Naive thymus-derived CD4-positive, alpha-beta T cell (primary cell): ENCODE results near the gene GORASP1. TPM values are rescaled to one million over a fixed set of nuclear protein-coding genes. Genes with fewer than 3 reads are reported as not detected.

ENCODE experiments used
- ATAC-seq: fragments of 150-1000 bp; cut with Tn5 transposase; 2 replicates; pipeline ENCODE4 v1.10.0; 2021; ENCODE audit warnings: mild to moderate bottlenecking, moderate library complexity
- CTCF ChIA-PET: fragments of 350-600 bp; sonication (Branson Sonifier 250); formaldehyde crosslinking; loops from one replicate; lab custom pipeline; 2021; ENCODE audit warnings: antibody characterized with exemption; lab: Charles Lee
- POLR2A ChIA-PET: fragments of 350-600 bp; sonication (Branson Sonifier 250); formaldehyde crosslinking; loops from one replicate; lab custom pipeline; 2021; ENCODE audit warnings: antibody characterized with exemption, inconsistent platforms; lab: Charles Lee
- DNase-seq, 9 donors: peaks; one replicate each; pipeline versions ENCODE4 v3.0.0 to v3.0.0-alpha.2; 2020 to 2022; ENCODE audit warnings: mixed read lengths in 1 of 9
- H3K27ac ChIP-seq: one replicate; pipeline ENCODE4 v1.7.0; 2013; ENCODE audit warnings: mild to moderate bottlenecking, low read depth, low read length, moderate library complexity
- H3K27me3 ChIP-seq, 2 donors: one replicate each; pipeline ENCODE4 v1.7.0; 2013; ENCODE audit warnings: low read length in 2 of 2, mild to moderate bottlenecking in 2 of 2, moderate library complexity in 2 of 2; ENCODE audit not compliant: control insufficient read depth in 2 of 2, insufficient read depth in 2 of 2
- H3K36me3 ChIP-seq, 3 experiments: 1 replicate in 2 of 3; 2 replicates in 1 of 3; pipeline ENCODE4 v1.7.0; 2013; ENCODE audit warnings: low read length in 3 of 3, mild to moderate bottlenecking in 3 of 3, moderate library complexity in 1 of 3; ENCODE audit not compliant: insufficient read depth in 3 of 3, control insufficient read depth in 2 of 3
- H3K4me1 ChIP-seq, 2 donors: one replicate each; pipeline ENCODE4 v1.7.0; 2013; ENCODE audit warnings: low read length in 2 of 2, mild to moderate bottlenecking in 2 of 2, moderate library complexity in 1 of 2; ENCODE audit not compliant: control insufficient read depth in 2 of 2, insufficient read depth in 2 of 2
- H3K4me3 ChIP-seq: 2 replicates; pipeline ENCODE4 v1.7.0; 2013; ENCODE audit warnings: mild to moderate bottlenecking, low read length
- H3K9me3 ChIP-seq, 3 experiments: 1 replicate in 2 of 3; 2 replicates in 1 of 3; pipeline ENCODE4 v1.7.0; 2013; ENCODE audit warnings: low read length in 3 of 3; ENCODE audit not compliant: control insufficient read depth in 2 of 3
- H3K27ac Mint-ChIP-seq, 9 donors: one replicate each; pipeline ENCODE4 v1.8.0; 2020 to 2022; ENCODE audit warnings: mixed read lengths in 9 of 9, mild to moderate bottlenecking in 8 of 9, moderate library complexity in 5 of 9, inconsistent platforms in 2 of 9
- H3K27me3 Mint-ChIP-seq, 5 donors: one replicate each; pipeline ENCODE4 v1.8.0; 2021 to 2022; ENCODE audit warnings: mixed read lengths in 5 of 5, mild to moderate bottlenecking in 1 of 5
- H3K36me3 Mint-ChIP-seq, 5 donors: one replicate each; pipeline ENCODE4 v1.8.0; 2020 to 2022; ENCODE audit warnings: mixed read lengths in 5 of 5, mild to moderate bottlenecking in 3 of 5, inconsistent platforms in 1 of 5
- H3K4me1 Mint-ChIP-seq, 7 donors: one replicate each; pipeline ENCODE4 v1.8.0; 2020 to 2022; ENCODE audit warnings: mixed read lengths in 7 of 7, mild to moderate bottlenecking in 3 of 7, inconsistent platforms in 1 of 7
- H3K4me3 Mint-ChIP-seq, 10 donors: one replicate each; pipeline ENCODE4 v1.8.0; 2020 to 2022; ENCODE audit warnings: mild to moderate bottlenecking in 10 of 10, mixed read lengths in 10 of 10, moderate library complexity in 6 of 10, inconsistent platforms in 2 of 10
- H3K9me3 Mint-ChIP-seq, 11 donors: one replicate each; pipeline ENCODE4 v1.8.0; 2020 to 2022; ENCODE audit warnings: mixed read lengths in 11 of 11, mild to moderate bottlenecking in 4 of 11, inconsistent platforms in 1 of 11, moderate library complexity in 1 of 11
- intact Hi-C, 2 donors: fragments of 100-400 bp; cut with micrococcal nuclease; formaldehyde crosslinking; loops; one replicate each; pipeline ENCODE4 v1.15.1; 2023
- polyA plus RNA-seq, 2 donors: library from polyadenylated mRNA; unstranded; fragments of 300-500 nt; fragmentation: Illumina TruSeq; gene quantifications; one replicate each; pipeline ENCODE4 v1.2.3, GENCODE V29; 2021
- total RNA-seq, 6 experiments: library from RNA in 5 of 6; stranded (reverse) in 5 of 6; gene quantifications; 1 replicate in 5 of 6; 2 replicates in 1 of 6; pipeline ENCODE4 v1.2.3 and lab custom pipeline; 2021 to 2026

GORASP1 gene
- total and polyA plus RNA-seq, 7 experiments from 2014 or later = 14.8 to 58.5 (median 43.5) TPM

- Mint-ChIP-seq H3K9me3 (no peaks in the 10 kb centered on the region), H3K27me3 (peaks cover 0 to 2% (median 0%) of the 10 kb centered on the region in 5 donors), H3K4me3 (peak overlapping the region in 3 of 10 donors; percentile 9 to 70 (median 46)), H3K4me1 (peaks cover 36 to 57% (median 46%) of the 10 kb centered on the region in 7 donors), H3K36me3 (peaks cover 0 to 7% (median 0%) of the 10 kb centered on the region in 5 donors), H3K27ac (peak overlapping the region; percentile 50 to 91 (median 84))
- H3K36me3 ChIP-seq = peaks cover 0 to 39% (median 0%) of the 10 kb centered on the region in 3 experiments
- peaks cover 6 to 10% of the 10 kb centered on the region in 2 donors for H3K4me1 ChIP-seq
- ChIA-PET CTCF (interaction anchor here (1.1 kb wide), 1 partner anchor 185 kb away, joined by 4 read pairs; no protein-coding TSS in a partner anchor), POLR2A (no interaction called here)
- intact Hi-C loops = no loop called here
- no peak overlapping the region for H3K4me3 ChIP-seq
- H3K27ac ChIP-seq = no peak overlapping the region
- no peaks in the 10 kb centered on the region for H3K9me3 ChIP-seq
- no peak for DNase-seq
- no peak for ATAC-seq
- H3K27me3 ChIP-seq = no peaks in the 10 kb centered on the region
These were observed 4.7 kb downstream of the GORASP1 start for GRCh38 chr3:39102504-39103323.

- ChIA-PET POLR2A (no interaction called here), CTCF (interaction anchor here (0.9 to 1.5 kb wide), 4 partner anchors 9 to 191 kb away, joined by 3 to 8 read pairs (median 4); no protein-coding TSS in a partner anchor)
- no peak overlapping the region for H3K4me3 ChIP-seq
- Mint-ChIP-seq H3K4me3 (no peak overlapping the region), H3K4me1 (peaks cover 28 to 47% (median 37%) of the 10 kb centered on the region in 7 donors), H3K27me3 (peaks cover 0 to 1% (median 0%) of the 10 kb centered on the region in 5 donors), H3K27ac (peak overlapping the region in 7 of 9 donors; percentile 34 to 88 (median 52)), H3K9me3 (no peaks in the 10 kb centered on the region), H3K36me3 (peaks cover 0 to 8% (median 0%) of the 10 kb centered on the region in 5 donors)
- H3K27ac ChIP-seq = peak overlapping the region; percentile 30
- ATAC-seq (peak; percentile 78), DNase-seq (peak in 6 of 9 donors; percentile 29 to 56 (median 42))
- H3K36me3 ChIP-seq = peaks cover 0 to 47% (median 6%) of the 10 kb centered on the region in 3 experiments
- H3K4me1 ChIP-seq = peaks cover under 1 to 2% of the 10 kb centered on the region in 2 donors
- H3K9me3 ChIP-seq = no peaks in the 10 kb centered on the region
- intact Hi-C loops = loop anchor here (1.0 to 2.0 kb wide), 4 partner anchors 65 to 277 kb away; no protein-coding TSS in a partner anchor
- H3K27me3 ChIP-seq = no peaks in the 10 kb centered on the region
These were observed 6.3 kb downstream of the GORASP1 start for GRCh38 chr3:39101022-39101689.

GRCh38 chr3:39100500-39100886 is 6.9 kb downstream of the GORASP1 start:
- no peak for DNase-seq

GRCh38 chr3:39099738-39100499 is 7.5 kb downstream of the GORASP1 start:
- no peak overlapping the region for H3K27ac ChIP-seq
- Mint-ChIP-seq H3K4me3 (no peak overlapping the region), H3K27me3 (no peaks in the 10 kb centered on the region), H3K36me3 (peaks cover 0 to 9% (median 0%) of the 10 kb centered on the region in 5 donors), H3K27ac (peak overlapping the region in 3 of 9 donors; percentile 22 to 65 (median 24)), H3K4me1 (peaks cover 16 to 35% (median 25%) of the 10 kb centered on the region in 7 donors), H3K9me3 (no peaks in the 10 kb centered on the region)
- POLR2A ChIA-PET = no interaction called here
- intact Hi-C loops = loop anchor here in 1 of 2 donors (2.0 kb wide), 1 partner anchor 89 kb away; no protein-coding TSS in a partner anchor
- no peak for DNase-seq
- no peaks in the 10 kb centered on the region for H3K9me3 ChIP-seq
- H3K4me1 ChIP-seq = no peaks in the 10 kb centered on the region
- H3K36me3 ChIP-seq = peaks cover 0 to 59% (median 7%) of the 10 kb centered on the region in 3 experiments
- no peaks in the 10 kb centered on the region for H3K27me3 ChIP-seq
- no peak overlapping the region for H3K4me3 ChIP-seq
- no peak for ATAC-seq
- CTCF ChIA-PET = interaction anchor here (1.1 to 1.5 kb wide), 2 partner anchors 8 to 188 kb away, joined by 3 to 8 read pairs; no protein-coding TSS in a partner anchor

More at GRCh38 chr3:39100500-39100886, 6.9 kb downstream of the GORASP1 start:
- ATAC-seq = no peak
- Mint-ChIP-seq H3K27ac (peak overlapping the region in 1 of 9 donors; percentile 65), H3K9me3 (no peaks in the 10 kb centered on the region), H3K4me3 (no peak overlapping the region), H3K4me1 (peaks cover 22 to 41% (median 31%) of the 10 kb centered on the region in 7 donors), H3K36me3 (peaks cover 0 to 5% (median 0%) of the 10 kb centered on the region in 5 donors), H3K27me3 (no peaks in the 10 kb centered on the region)
- peaks cover 0 to 54% (median 6%) of the 10 kb centered on the region in 3 experiments for H3K36me3 ChIP-seq
- H3K4me3 ChIP-seq = no peak overlapping the region
- H3K4me1 ChIP-seq = no peaks in the 10 kb centered on the region
- H3K9me3 ChIP-seq = no peaks in the 10 kb centered on the region
- no peaks in the 10 kb centered on the region for H3K27me3 ChIP-seq
- ChIA-PET CTCF (interaction anchor here (1.0 to 1.5 kb wide), 3 partner anchors 8 to 188 kb away, joined by 3 to 8 read pairs (median 3); no protein-coding TSS in a partner anchor), POLR2A (no interaction called here)
- peak overlapping the region; percentile 30 for H3K27ac ChIP-seq
- intact Hi-C loops = loop anchor here in 1 of 2 donors (2.0 kb wide), 1 partner anchor 88 kb away; no protein-coding TSS in a partner anchor

GRCh38 chr3:39099242-39099641 is 8.2 kb downstream of the GORASP1 start:
- peaks cover 15 to 30% (median 23%) of the 10 kb centered on the region in 7 donors for H3K4me1 Mint-ChIP-seq
- Histone ChIP-seq H3K4me1 (no peaks in the 10 kb centered on the region), H3K27ac (no peak overlapping the region), H3K4me3 (no peak overlapping the region), H3K36me3 (peaks cover 0 to 66% (median 10%) of the 10 kb centered on the region in 3 experiments), H3K27me3 (no peaks in the 10 kb centered on the region), H3K9me3 (no peaks in the 10 kb centered on the region)
- H3K36me3 Mint-ChIP-seq = peaks cover 0 to 14% (median under 1%) of the 10 kb centered on the region in 5 donors
- intact Hi-C loops = no loop called here
- DNase-seq (no peak), ATAC-seq (no peak)
- peak overlapping the region in 2 of 9 donors; percentile 24 to 65 for H3K27ac Mint-ChIP-seq
- H3K4me3 Mint-ChIP-seq = no peak overlapping the region
- H3K27me3 Mint-ChIP-seq = no peaks in the 10 kb centered on the region
- ChIA-PET POLR2A (no interaction called here), CTCF (no interaction called here)
- no peaks in the 10 kb centered on the region for H3K9me3 Mint-ChIP-seq
